Renal cortical epithelial cell (primary cell): Measurements from ENCODE around the gene DGCR2. TPM values are rescaled to one million over a fixed set of nuclear protein-coding genes. Genes with fewer than 3 reads are reported as not detected.
"Not testable (repeated sequence)": the region's sequence is repeated elsewhere in the genome, so short reads cannot be mapped to it uniquely, and the experiment has no call there.

Source experiments
- DNase-seq: peaks from one replicate; pipeline ENCODE4 v3.0.0-alpha.2; 2011; ENCODE audit warnings: low read depth
- total RNA-seq: library from RNA; depleted of rRNA; stranded (reverse); fragments of >200 nt; gene quantifications from 2 replicates; pipeline ENCODE4 v1.2.3, GENCODE V29; 2014

The DGCR2 gene
- total RNA-seq, 1 donor from 2014 or later = 131 TPM

GRCh38 chr22:19109198-19110063 lies 12.8 kb downstream of the DGCR2 start:
- DNase-seq = peak; percentile 80

- no peak for DNase-seq
These were observed 13.4 kb downstream of the DGCR2 start for GRCh38 chr22:19108807-19109197.

GRCh38 chr22:19107730-19108074 lies 14.5 kb downstream of the DGCR2 start:
- DNase-seq = no peak

GRCh38 chr22:19106886-19107729 lies 15.1 kb downstream of the DGCR2 start:
- DNase-seq = no peak

- no peak for DNase-seq
These were observed 16.1 kb downstream of the DGCR2 start for GRCh38 chr22:19105867-19106802.

GRCh38 chr22:19105456-19105855 lies 16.8 kb downstream of the DGCR2 start:
- no peak for DNase-seq

- DNase-seq = no peak
These were observed 18.1 kb downstream of the DGCR2 start for GRCh38 chr22:19103880-19104821.

- DNase-seq = no peak
These were observed 24.1 kb downstream of the DGCR2 start for GRCh38 chr22:19098157-19098556.

- no peak for DNase-seq
These were observed 24.7 kb downstream of the DGCR2 start for GRCh38 chr22:19097518-19097917.

GRCh38 chr22:19096555-19096954 lies 25.7 kb downstream of the DGCR2 start:
- no peak for DNase-seq

GRCh38 chr22:19094393-19094997 lies 27.7 kb downstream of the DGCR2 start:
- no peak for DNase-seq

- no peak for DNase-seq
These were observed 29.5 kb downstream of the DGCR2 start for GRCh38 chr22:19092725-19093124.

- no peak for DNase-seq
These were observed 31.6 kb downstream of the DGCR2 start for GRCh38 chr22:19090586-19091127.

- no peak for DNase-seq
These were observed 32.0 kb downstream of the DGCR2 start for GRCh38 chr22:19090183-19090582.

- DNase-seq = no peak
These were observed 33.2 kb downstream of the DGCR2 start for GRCh38 chr22:19088866-19089595.

- DNase-seq = peak; percentile 55
These were observed 35.3 kb downstream of the DGCR2 start for GRCh38 chr22:19086896-19087295.

GRCh38 chr22:19086417-19086816 lies 35.8 kb downstream of the DGCR2 start:
- peak; percentile 17 for DNase-seq

GRCh38 chr22:19085233-19085718 lies 36.9 kb downstream of the DGCR2 start:
- DNase-seq = peak; percentile 47

GRCh38 chr22:19084586-19084985 lies 37.6 kb downstream of the DGCR2 start:
- DNase-seq = not testable (repeated sequence)
